Dermis microvascular lymphatic vessel endothelial cell (primary cell): ENCODE measurements around the gene SSTR4. TPM values are rescaled to one million over a fixed set of nuclear protein-coding genes. Genes with fewer than 3 reads are reported as not detected.
A peak's percentile ranks its signal among the peaks of the same experiment; 100 is the strongest.

Experiments used
- DNase-seq, 2 donors: peaks; one replicate each; pipeline versions ENCODE4 v3.0.0 to v3.0.0-alpha.2; 2010; ENCODE audit warnings: low read depth in 2 of 2
- total RNA-seq: library from RNA; depleted of rRNA; stranded (reverse); fragments of >200 nt; gene quantifications from 2 replicates; pipeline ENCODE4 v1.2.1, GENCODE V29; 2014

The SSTR4 gene
- total RNA-seq, 1 donor from 2014 or later: not detected

DNA sequence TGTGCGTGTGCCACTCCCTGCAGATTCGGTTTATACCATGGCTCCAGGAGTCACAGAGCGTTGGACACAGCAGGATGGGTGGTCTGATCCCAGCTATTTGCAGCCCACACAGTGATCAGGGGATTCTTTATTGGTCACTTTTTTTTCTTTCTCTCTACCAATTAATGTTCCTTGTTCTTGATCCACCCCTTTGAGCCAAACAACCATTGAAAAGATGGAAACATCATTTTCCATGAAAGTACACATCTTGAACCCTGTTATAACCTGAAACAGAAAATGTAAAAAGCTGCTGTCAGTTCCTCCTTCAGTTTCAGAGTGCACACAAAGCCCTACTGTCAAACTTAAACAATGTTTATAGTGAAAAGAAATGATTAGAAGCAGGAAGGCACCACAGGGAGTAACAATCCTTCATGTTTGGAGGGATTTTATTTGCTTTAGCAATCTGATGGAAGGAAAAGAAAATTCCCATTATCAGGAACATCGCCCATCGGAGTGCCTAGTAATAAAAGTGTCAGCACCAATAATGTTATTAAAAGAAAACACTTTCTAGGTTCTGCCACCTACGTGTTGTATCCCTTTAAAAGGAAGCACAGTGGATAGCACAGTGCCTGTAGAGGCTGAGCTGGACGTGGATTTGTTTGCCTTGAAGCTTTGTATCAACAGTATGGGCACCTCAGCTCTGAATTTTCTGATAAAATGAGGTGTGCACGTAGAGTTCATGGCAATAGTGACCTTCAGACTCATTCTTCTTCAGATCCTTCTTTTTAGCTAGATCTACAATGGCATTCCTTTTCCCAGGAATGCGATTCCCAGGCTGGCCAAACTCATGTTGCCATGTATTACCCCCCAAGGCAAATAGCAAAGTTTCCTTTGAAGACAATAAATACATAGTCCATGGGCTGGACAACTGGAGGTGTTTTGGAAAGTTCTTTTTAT lies 30.4 kb downstream of the SSTR4 start:
- no peak for DNase-seq

- no peak for DNase-seq
These were observed 31.7 kb downstream of the SSTR4 start for GRCh38 chr20:23066772-23067171.

- DNase-seq: no peak
These were observed 33.2 kb downstream of the SSTR4 start for GRCh38 chr20:23068283-23068682.

GRCh38 chr20:23069108-23069507 lies 34.0 kb downstream of the SSTR4 start:
- DNase-seq: no peak

DNA sequence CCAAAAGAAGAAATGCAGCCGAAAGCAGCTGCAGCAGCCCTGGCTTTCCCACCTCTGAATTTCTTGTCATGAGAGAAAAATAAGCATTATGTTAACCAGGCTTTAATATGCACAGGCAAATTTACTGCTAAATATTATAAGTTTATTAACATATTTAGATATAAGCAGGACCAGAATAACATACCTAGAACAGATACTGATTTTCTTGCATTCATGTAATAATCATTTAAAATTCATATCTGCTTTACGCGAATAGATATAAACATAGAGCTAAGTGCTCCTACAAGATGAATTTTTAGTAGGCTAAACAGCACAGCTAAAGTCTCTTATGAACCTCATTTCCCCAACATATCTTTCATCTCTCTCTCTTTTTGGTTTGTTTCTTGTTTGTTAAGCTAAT lies 36.3 kb downstream of the SSTR4 start:
- no peak for DNase-seq

GRCh38 chr20:23071996-23072395 lies 36.9 kb downstream of the SSTR4 start:
- no peak for DNase-seq

- DNase-seq: peak in 1 of 2 donors; percentile 92
These were observed 37.9 kb downstream of the SSTR4 start for GRCh38 chr20:23072892-23073586.

- DNase-seq: no peak
These were observed 38.9 kb downstream of the SSTR4 start for GRCh38 chr20:23074052-23074451.

DNA sequence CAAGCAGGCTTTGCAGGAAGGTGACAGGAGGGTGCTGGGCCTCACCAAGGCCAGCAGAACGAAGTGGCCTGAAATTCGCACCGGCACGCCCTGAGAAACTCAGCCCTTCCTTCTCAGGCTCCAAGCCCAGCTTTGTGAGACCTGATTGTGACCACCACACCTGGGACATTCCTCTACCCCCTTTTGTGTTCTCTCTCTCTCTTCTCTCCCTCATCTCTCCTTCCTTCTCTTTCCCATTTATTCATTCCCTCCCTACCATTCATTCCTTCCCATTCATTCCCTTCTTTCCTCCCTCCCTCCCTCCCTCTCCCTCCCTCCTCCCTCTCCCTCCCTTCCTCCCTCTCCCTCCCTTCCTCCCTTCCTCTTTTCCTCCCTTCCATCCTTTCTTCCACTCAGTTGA lies 42.2 kb downstream of the SSTR4 start:
- no peak for DNase-seq

DNA sequence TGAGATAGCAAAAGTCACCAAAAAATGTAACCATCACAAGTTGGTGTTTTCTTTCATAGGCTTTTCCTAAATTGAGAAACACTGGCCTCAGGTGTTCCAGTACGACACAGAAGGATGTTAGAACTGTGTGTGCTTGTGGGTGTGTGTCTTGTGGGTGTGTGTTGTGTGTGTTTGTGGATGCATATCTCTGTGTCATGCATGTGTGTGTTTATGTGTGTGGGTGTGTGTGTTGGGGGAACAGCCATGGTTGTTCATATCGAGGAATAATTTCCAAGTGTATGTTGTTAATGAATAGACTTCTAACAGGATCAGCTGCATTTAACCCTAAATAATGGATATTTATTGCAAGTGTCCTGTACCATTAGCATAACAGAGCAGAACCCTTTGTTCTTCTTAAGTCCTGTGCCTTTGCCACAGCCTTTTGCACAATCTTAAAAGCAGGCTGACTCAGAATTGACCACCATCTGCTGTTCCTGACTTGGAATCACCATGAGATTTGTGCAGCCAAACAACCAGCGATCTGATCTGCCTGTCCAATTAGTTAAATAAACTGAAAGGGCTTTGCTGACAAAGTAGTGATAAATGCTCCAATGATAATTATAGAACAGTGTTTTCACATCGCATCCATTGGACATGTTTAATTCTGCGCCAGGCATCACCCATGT lies 43.4 kb downstream of the SSTR4 start:
- no peak for DNase-seq

DNA sequence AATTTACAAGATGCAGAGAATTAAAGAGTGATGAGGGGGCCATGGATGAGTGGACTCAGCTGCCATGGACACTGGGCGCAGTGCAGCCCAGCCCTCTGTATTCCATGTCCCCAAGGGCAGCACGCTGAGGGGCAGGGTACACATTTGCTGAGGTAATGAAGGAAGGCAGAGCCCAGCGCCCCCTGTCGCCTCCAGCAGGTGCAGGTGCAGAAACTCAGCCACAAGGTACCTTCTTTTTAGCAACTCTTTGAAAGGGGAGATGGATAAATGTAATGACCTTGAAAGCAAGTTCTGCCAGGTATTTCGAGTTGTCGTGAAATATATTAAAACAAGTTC lies 43.9 kb downstream of the SSTR4 start:
- DNase-seq: no peak

- peak in 1 of 2 donors; percentile 75 for DNase-seq
These were observed 44.8 kb downstream of the SSTR4 start for GRCh38 chr20:23079926-23080325.

DNA sequence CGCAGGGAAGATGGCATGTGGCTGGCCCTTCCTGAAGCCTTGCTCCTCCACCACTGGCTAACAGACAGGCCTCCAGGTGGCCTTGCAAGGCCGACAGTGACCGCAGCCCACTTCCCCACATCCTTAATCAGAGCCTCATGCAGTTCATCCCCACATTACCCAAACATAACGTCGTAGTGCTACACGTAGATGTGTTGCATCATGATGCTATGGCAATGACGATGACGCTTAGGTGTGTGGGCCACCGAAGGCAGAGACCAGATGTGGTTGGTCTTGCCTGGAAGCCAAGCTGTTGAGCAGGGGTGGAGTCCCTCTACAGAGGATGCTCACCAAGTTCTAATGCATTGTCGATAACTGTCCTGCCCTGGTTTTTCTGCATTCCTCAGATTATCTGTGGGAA lies 45.4 kb downstream of the SSTR4 start:
- no peak for DNase-seq

DNA sequence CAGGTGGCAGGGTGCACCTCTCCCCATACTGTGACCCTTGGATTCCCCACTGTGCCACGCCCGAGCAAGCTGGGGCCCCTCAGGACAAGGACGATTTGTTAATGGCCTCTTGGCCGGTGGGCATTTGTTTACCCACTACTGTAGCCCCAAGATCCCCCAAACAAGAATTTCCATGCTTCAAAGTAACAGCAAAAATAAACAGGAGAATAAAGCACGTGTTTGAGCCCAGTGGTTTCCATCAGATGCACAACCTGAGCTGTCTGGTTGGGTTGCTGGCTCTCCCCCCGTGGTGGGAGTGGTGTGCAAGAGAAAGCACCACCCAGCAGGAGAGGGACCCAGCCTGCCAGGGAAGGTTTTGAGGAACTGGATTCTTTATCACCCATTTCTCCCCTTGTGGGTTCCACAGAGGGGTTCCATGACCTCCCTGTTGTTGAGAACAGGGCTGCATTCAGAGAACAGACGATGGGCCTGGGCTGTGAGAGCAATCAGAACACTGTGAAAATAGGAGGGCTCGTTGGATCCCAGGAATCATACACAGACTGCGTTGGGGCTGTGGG lies 46.2 kb downstream of the SSTR4 start:
- no peak for DNase-seq

DNA sequence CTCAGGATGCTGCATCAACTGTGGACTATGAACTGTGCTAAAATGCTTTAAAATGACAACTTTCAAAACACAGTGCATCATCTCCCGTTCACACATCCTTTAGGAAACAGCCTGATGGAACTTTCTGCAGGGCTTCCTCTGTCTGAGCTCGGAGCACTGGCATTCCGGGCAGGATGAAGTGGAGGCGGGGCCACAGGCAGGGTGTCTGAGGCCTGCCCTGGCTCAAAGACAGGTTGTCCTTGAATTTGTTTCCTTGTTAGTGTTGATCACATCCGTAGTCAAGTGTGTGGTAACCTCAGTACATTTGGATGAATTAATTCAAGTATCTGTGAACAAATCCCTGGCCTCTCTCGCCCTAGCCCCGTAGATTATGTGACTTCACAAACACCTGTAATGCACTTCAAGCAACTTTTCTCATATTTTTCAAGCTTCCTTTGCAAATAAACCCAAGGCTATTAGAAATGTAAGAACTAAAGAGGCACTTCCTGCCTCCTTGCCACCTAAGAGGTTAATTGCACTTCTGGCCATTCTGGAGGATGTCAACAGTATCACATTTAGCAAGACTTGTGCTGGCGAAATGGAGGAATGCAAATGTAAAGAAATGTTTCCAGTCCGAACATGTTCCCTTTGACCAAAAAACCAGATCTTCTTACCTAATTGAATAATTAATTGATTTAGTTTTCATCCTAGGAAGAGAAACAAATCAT lies 47.9 kb downstream of the SSTR4 start:
- DNase-seq: peak; percentile 91 to 95

DNA sequence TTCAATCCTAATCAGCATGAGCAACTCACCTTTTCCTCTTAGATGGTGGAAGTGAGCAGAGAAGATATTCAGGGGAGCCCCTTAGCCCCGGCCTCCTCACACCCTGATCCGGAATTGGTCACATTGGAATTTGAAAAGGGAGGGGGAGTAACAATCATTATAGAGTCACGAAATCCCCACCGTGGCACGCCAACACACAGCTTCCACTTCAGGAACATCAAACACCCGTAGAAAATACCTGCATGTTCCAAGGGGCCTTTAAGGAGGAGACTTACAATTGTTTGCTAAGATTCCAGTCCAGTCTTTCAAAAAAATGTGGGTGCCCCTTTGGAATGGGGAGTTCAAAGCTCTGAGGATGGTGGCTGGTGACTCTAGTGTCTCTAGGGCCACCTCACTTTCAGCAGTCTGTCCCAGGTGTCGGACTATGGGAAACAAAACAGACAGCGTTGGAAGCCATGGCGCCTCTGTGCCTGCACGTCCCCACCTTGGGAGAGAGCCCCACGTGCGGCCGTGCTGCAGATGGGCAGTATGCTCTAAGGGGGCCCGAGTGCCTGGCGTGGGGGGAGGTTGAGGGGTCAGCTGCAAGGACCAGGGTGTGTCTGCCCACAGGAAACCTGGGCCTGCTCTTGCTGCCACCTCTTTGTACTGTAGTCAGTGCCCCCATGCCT lies 48.6 kb downstream of the SSTR4 start:
- peak in 1 of 2 donors; percentile 48 for DNase-seq

GRCh38 chr20:23084282-23084844 lies 49.3 kb downstream of the SSTR4 start:
- DNase-seq: no peak

DNA sequence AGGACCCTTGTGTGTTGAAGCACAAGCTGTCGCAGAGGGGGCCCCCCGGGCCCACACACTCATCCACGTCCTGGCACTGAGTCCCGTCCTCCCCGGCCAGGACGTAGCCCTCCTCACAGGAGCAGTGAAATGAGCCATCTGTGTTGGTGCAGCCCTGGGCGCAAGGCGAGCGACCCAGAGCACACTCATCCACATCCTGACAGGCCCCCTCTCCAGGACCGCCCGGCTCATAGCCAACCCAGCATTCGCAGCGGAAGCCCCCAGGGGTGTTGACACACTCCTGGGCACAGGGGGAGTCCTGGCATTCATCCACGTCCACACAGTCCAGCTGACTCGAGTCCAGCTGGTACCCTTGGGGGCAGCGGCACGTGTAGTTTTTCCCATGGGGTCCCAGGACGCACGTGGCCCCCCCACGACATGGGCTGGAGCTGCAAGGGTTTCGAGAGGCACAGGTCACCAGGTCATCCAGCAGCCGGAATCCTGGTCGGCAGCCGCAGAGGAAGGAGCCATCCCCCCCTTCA lies 49.8 kb downstream of the SSTR4 start:
- peak in 1 of 2 donors; percentile 84 for DNase-seq

- peak in 1 of 2 donors; percentile 47 for DNase-seq
These were observed 50.4 kb downstream of the SSTR4 start for GRCh38 chr20:23085436-23086055.
